ENCODE results near the gene DBP. TPM values are rescaled to one million over a fixed set of nuclear protein-coding genes. Genes with fewer than 3 reads are reported as not detected.

The DBP gene
- total and polyA plus RNA-seq, 11 donors, result 1.4 to 34.2 (median 11.6) TPM

DNA sequence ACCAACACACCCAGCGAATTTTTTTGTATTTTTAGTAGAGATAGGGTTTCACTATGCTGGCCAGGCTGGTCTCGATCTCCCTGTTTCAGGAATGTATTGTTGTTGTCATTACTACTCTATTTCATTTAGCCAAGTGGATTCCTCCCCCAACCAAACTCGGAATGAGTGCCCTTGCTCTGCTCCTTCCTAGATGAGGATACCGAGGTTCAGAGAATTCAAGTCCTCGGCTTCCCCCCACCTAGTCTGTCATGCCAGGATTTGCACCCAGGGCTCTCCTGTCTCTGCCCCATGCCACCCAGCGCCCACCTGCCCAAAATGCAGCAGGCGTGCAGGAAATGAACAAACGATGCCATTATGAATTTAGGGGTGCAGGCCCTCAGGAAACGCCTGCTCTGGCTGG, 34.2 kb downstream of the DBP start:
- DNase-seq (no peak), ATAC-seq (no peak)
- Histone ChIP-seq H3K36me3 (no peaks in the 10 kb centered on the region), H3K4me1 (no peaks in the 10 kb centered on the region), H3K4me3 (no peak overlapping the region), H3K9me3 (no peaks in the 10 kb centered on the region), H3K27ac (no peak overlapping the region), H3K27me3 (peaks cover 0 to 12% (median 0%) of the 10 kb centered on the region in 9 donors)
- intact Hi-C loops (cut with DNase I), result no loop called here
- no peak for TF ChIP-seq POLR2A (IDR thresholded peaks at IDR 0.05)
- TF ChIP-seq, protein P1, sequence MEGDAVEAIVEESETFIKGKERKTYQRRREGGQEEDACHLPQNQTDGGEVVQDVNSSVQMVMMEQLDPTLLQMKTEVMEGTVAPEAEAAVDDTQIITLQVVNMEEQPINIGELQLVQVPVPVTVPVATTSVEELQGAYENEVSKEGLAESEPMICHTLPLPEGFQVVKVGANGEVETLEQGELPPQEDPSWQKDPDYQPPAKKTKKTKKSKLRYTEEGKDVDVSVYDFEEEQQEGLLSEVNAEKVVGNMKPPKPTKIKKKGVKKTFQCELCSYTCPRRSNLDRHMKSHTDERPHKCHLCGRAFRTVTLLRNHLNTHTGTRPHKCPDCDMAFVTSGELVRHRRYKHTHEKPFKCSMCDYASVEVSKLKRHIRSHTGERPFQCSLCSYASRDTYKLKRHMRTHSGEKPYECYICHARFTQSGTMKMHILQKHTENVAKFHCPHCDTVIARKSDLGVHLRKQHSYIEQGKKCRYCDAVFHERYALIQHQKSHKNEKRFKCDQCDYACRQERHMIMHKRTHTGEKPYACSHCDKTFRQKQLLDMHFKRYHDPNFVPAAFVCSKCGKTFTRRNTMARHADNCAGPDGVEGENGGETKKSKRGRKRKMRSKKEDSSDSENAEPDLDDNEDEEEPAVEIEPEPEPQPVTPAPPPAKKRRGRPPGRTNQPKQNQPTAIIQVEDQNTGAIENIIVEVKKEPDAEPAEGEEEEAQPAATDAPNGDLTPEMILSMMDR (IDR thresholded peaks at IDR 0.05), result no peak
- 83 to 87% (median 84%) methylated on average over 9 of the region's 9 CpGs for WGBS, 4 donors

DNA sequence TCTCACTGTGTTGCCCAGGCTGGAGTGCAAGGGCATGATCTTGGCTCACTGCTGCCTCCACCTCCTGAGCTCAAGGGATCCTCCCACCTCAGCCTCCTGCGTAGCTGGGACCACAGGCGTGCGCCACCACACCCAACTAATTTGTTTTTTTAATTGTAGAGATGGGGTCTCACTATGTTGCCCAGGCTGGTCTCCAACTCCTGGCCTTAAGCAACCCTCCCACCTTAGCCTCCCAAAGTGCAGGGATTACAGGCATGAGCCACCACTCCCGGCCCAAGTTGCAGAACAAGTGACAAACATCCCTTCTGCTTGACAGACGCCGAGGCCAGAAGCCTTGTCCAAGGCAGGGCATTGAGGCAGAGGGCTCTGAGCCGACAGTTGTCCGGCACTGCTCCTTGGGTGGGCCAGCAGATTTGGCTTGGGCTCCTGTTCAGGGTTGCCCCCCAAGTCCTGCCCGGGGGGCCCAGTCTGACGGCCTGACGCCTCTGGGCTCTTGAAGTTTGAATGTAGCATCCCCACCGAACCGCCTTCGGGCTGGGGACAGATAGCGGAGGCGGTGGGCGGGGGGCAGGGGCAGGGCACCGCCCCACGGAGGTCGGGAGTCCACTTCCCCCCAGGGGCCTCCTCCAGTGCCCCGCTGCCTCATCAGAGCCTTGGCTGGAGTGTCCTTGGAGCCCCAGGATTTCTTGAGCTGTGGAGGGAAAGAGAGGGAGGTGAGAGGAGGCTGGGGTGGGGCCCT, 36.3 kb downstream of the DBP start:
- Histone ChIP-seq H3K36me3 (no peaks in the 10 kb centered on the region), H3K27ac (no peak overlapping the region), H3K27me3 (peaks cover 0 to 12% (median 0%) of the 10 kb centered on the region in 9 donors), H3K4me1 (no peaks in the 10 kb centered on the region), H3K9me3 (no peaks in the 10 kb centered on the region), H3K4me3 (no peak overlapping the region)
- WGBS, 4 donors, result 82 to 91% (median 86%) methylated on average over 19 to 21 of the region's 21 CpGs
- intact Hi-C loops (cut with DNase I), result no loop called here
- TF ChIP-seq, protein P1 (IDR thresholded peaks at IDR 0.05), result no peak
- TF ChIP-seq POLR2A (IDR thresholded peaks at IDR 0.05), result no peak
- no peak for ATAC-seq
- no peak for DNase-seq

DNA sequence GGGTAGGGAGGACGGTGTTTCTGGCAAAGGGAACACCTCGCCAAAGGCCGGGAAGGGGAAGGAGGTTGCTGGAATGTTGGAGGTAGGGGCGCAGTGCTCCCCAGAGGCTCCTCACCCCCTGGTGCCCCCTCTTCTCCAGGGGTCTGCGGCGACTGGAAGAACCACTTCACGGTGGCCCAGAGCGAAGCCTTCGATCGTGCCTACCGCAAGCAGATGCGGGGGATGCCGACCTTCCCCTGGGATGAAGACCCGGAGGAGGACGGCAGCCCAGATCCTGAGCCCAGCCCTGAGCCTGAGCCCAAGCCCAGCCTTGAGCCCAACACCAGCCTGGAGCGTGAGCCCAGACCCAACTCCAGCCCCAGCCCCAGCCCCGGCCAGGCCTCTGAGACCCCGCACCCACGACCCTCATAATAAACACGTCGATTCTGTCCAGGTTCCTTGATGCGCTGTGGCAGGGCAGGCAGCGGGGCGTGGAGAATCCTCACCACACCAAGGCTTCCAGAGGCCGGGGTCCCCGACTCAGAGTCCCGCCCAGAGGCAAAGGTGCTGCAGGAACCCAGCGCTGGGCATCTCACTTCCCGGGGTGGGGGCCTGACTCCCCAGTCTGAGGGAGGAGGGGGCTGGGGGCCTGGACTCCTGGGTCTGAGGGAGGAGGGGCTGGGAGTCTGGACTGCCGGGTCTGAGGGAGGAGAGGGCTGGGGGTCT, 38.0 kb downstream of the DBP start:
- intact Hi-C loops (cut with DNase I), result no loop called here
- 70 to 81% (median 73%) methylated on average over 23 to 30 of the region's 30 CpGs for WGBS, 4 donors
- H3K36me3 ChIP-seq, result no peaks in the 10 kb centered on the region
- peaks cover 0 to 12% (median 0%) of the 10 kb centered on the region in 9 donors for H3K27me3 ChIP-seq
- no peaks in the 10 kb centered on the region for H3K4me1 ChIP-seq
- TF ChIP-seq, protein P1 (IDR thresholded peaks at IDR 0.05), result no peak
- no peak for TF ChIP-seq POLR2A (IDR thresholded peaks at IDR 0.05)
- H3K27ac ChIP-seq, result no peak overlapping the region
- DNase-seq (no peak), ATAC-seq (no peak)
- no peaks in the 10 kb centered on the region for H3K9me3 ChIP-seq
- H3K4me3 ChIP-seq, result no peak overlapping the region

DNA sequence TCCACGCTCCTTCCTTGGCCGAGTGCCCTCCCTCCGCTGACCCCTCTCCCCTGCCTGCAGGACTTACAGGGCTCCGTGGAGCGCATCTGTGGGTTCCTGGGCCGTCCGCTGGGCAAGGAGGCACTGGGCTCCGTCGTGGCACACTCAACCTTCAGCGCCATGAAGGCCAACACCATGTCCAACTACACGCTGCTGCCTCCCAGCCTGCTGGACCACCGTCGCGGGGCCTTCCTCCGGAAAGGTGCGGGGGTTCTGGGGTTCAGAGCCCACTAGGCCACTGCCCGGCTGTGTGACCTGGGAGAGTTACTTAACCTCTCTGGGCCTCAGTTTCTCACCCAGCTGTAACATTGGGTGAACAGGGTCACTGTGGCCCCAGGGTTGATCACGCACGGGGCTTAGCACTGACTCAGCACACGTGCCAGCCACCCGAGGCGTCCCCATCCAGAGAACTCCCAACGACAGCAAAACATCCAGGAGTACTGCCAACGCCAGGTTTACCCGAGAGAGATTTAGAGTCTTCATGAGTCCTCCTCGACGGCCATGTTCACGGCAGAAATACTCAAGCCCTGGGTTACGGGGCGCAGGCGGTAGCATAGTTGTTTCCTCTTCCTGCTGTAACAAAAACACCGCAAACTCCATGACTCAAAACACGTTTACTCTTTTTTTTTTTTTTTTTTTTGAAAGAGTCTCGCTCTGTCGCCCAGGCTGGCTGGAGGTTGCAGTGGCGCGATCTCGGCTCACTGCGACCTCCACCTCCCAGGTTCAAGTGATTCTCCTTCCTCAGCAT, 40.3 kb downstream of the DBP start:
- H3K9me3 ChIP-seq, result no peaks in the 10 kb centered on the region
- no peak overlapping the region for H3K27ac ChIP-seq
- ATAC-seq (no peak), DNase-seq (no peak)
- H3K36me3 ChIP-seq, result no peaks in the 10 kb centered on the region
- no peaks in the 10 kb centered on the region for H3K4me1 ChIP-seq
- TF ChIP-seq, protein P1 (IDR thresholded peaks at IDR 0.05), result no peak
- no peak for TF ChIP-seq POLR2A (IDR thresholded peaks at IDR 0.05)
- H3K4me3 ChIP-seq, result peak overlapping the region in 1 of 12 donors; percentile 3
- H3K27me3 ChIP-seq, result peaks cover 0 to 12% (median 0%) of the 10 kb centered on the region in 9 donors
- intact Hi-C loops (cut with DNase I), result no loop called here
- WGBS, 4 donors, result 78 to 84% (median 80%) methylated on average over 34 to 39 of the region's 39 CpGs
